ENCODE measurements around the gene NTHL1. TPM values are rescaled to one million over a fixed set of nuclear protein-coding genes. Genes with fewer than 3 reads are reported as not detected.

Gene NTHL1
- total RNA-seq, 2 donors from 2014 or later = 16.4 to 24.9 TPM

GRCh38 chr16:2003231-2003826, 44.3 kb downstream of the NTHL1 start:
- H3K4me1 ChIP-seq (replicated peaks) = peaks cover 19% of the 10 kb centered on the region
- no peaks in the 10 kb centered on the region for H3K27me3 ChIP-seq (replicated peaks; ENCODE audit: insufficient read depth)
- no peak for DNase-seq (ENCODE audit: low spot score)
- TF ChIP-seq POLR2A (IDR thresholded peaks at IDR 0.05) (no peak), POLR2AphosphoS5 (IDR thresholded peaks at IDR 0.05) (no peak), CTCF (IDR thresholded peaks at IDR 0.05) (no peak)
- no peak overlapping the region for H3K27ac ChIP-seq
- H3K4me3 ChIP-seq = no peak overlapping the region
- H3K36me3 ChIP-seq = peaks cover 12 to 25% of the 10 kb centered on the region in 2 donors
- H3K9me3 ChIP-seq = no peaks in the 10 kb centered on the region
- 88% methylated on average over 8 of the region's 8 CpGs for WGBS
- intact Hi-C loops (cut with DNase I) = no loop called here

- no peak overlapping the region for H3K4me3 ChIP-seq
- 90% methylated on average over 33 of the region's 47 CpGs for WGBS
- peaks cover 12 to 32% of the 10 kb centered on the region in 2 donors for H3K36me3 ChIP-seq
- H3K9me3 ChIP-seq = no peaks in the 10 kb centered on the region
- H3K27me3 ChIP-seq (replicated peaks; ENCODE audit: insufficient read depth) = no peaks in the 10 kb centered on the region
- H3K27ac ChIP-seq = no peak overlapping the region
- TF ChIP-seq CTCF (IDR thresholded peaks at IDR 0.05) (no peak), POLR2A (IDR thresholded peaks at IDR 0.05) (no peak), POLR2AphosphoS5 (IDR thresholded peaks at IDR 0.05) (no peak)
- peaks cover 11% of the 10 kb centered on the region for H3K4me1 ChIP-seq (replicated peaks)
- DNase-seq (ENCODE audit: low spot score) = no peak
- intact Hi-C loops (cut with DNase I) = no loop called here
These were observed 45.0 kb downstream of the NTHL1 start for GRCh38 chr16:2002406-2003230.

GRCh38 chr16:2001456-2002355, 45.9 kb downstream of the NTHL1 start:
- H3K4me1 ChIP-seq (replicated peaks) = peaks cover 5% of the 10 kb centered on the region
- intact Hi-C loops (cut with DNase I) = no loop called here
- no peak overlapping the region for H3K27ac ChIP-seq
- 96% methylated on average over 51 of the region's 53 CpGs for WGBS
- no peaks in the 10 kb centered on the region for H3K9me3 ChIP-seq
- H3K27me3 ChIP-seq (replicated peaks; ENCODE audit: insufficient read depth) = no peaks in the 10 kb centered on the region
- no peak overlapping the region for H3K4me3 ChIP-seq
- DNase-seq (ENCODE audit: low spot score) = no peak
- TF ChIP-seq CTCF (IDR thresholded peaks at IDR 0.05) = no peak
- TF ChIP-seq POLR2A (IDR thresholded peaks at IDR 0.05) = no peak
- no peak for TF ChIP-seq POLR2AphosphoS5 (IDR thresholded peaks at IDR 0.05)
- H3K36me3 ChIP-seq = peaks cover 12 to 32% of the 10 kb centered on the region in 2 donors

- no peaks in the 10 kb centered on the region for H3K9me3 ChIP-seq
- peaks cover 5% of the 10 kb centered on the region for H3K4me1 ChIP-seq (replicated peaks)
- 98% methylated on average over 14 of the region's 19 CpGs for WGBS
- no peak for DNase-seq (ENCODE audit: low spot score)
- TF ChIP-seq POLR2AphosphoS5 (IDR thresholded peaks at IDR 0.05) (no peak), POLR2A (IDR thresholded peaks at IDR 0.05) (no peak), CTCF (IDR thresholded peaks at IDR 0.05) (no peak)
- H3K27me3 ChIP-seq (replicated peaks; ENCODE audit: insufficient read depth) = no peaks in the 10 kb centered on the region
- intact Hi-C loops (cut with DNase I) = no loop called here
- no peak overlapping the region for H3K4me3 ChIP-seq
- peaks cover 12 to 32% of the 10 kb centered on the region in 2 donors for H3K36me3 ChIP-seq
- no peak overlapping the region for H3K27ac ChIP-seq
These were observed 46.6 kb downstream of the NTHL1 start for GRCh38 chr16:2001035-2001434.
